ENCODE measurements around the gene RANGAP1. TPM values are rescaled to one million over a fixed set of nuclear protein-coding genes. Genes with fewer than 3 reads are reported as not detected.

Gene RANGAP1
- total RNA-seq, 1 donor from 2014 or later, result 80.8 TPM

DNA sequence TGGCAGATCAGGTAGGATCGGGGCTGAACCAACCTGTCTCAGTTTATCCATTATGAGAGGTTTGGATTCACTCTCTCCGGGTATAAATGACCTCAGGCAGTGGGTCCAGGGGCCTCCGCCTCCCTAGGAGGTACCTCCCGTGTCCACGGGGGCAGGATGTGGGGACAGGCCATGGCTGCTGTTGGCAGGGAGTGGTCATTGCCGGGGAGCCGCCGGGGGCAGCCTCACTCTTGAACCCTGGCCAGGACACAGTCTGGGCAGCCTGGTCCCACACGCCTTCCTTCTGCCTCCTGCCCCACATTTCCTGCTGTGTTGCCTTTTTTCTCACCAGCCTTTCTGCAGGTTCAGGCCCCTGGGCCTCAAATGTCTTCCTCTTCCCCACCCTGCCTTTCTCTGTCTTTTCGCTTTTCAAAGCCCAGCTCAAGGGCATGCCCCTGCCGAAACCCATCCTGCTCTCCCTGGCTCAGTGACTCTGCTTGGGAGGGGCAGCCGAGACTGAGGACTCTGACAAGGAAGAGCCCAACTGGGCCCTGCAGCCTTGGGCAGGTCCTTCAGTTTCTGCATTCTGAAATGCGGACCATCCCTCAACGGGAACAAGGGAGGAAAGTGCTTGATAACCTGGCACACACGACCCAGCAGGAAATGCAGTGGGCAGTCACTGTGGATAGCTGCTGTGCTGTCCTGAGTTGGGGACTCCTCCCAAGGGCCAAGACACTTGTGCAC, 46.4 kb upstream of the RANGAP1 start:
- Mint-ChIP-seq H3K9me3 (ENCODE audit: unreplicated experiment) (peaks cover 7% of the 10 kb centered on the region), H3K27me3 (ENCODE audit: unreplicated experiment) (peaks cover 5% of the 10 kb centered on the region), H3K4me3 (ENCODE audit: unreplicated experiment) (no peak overlapping the region), H3K27ac (ENCODE audit: unreplicated experiment) (no peak overlapping the region), H3K36me3 (ENCODE audit: unreplicated experiment) (no peaks in the 10 kb centered on the region), H3K4me1 (ENCODE audit: low read depth, unreplicated experiment) (peaks cover under 1% of the 10 kb centered on the region)
- TF ChIP-seq, protein P1, sequence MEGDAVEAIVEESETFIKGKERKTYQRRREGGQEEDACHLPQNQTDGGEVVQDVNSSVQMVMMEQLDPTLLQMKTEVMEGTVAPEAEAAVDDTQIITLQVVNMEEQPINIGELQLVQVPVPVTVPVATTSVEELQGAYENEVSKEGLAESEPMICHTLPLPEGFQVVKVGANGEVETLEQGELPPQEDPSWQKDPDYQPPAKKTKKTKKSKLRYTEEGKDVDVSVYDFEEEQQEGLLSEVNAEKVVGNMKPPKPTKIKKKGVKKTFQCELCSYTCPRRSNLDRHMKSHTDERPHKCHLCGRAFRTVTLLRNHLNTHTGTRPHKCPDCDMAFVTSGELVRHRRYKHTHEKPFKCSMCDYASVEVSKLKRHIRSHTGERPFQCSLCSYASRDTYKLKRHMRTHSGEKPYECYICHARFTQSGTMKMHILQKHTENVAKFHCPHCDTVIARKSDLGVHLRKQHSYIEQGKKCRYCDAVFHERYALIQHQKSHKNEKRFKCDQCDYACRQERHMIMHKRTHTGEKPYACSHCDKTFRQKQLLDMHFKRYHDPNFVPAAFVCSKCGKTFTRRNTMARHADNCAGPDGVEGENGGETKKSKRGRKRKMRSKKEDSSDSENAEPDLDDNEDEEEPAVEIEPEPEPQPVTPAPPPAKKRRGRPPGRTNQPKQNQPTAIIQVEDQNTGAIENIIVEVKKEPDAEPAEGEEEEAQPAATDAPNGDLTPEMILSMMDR (IDR thresholded peaks at IDR 0.05; ENCODE audit: partially characterized antibody, unreplicated experiment), result no peak
- DNase-seq, result no peak

GRCh38 chr22:41330169-41330568, 44.2 kb upstream of the RANGAP1 start:
- H3K36me3 Mint-ChIP-seq (ENCODE audit: unreplicated experiment), result no peaks in the 10 kb centered on the region
- peaks cover 4% of the 10 kb centered on the region for H3K9me3 Mint-ChIP-seq (ENCODE audit: unreplicated experiment)
- no peak overlapping the region for H3K27ac Mint-ChIP-seq (ENCODE audit: unreplicated experiment)
- no peak for DNase-seq
- TF ChIP-seq, protein P1 (IDR thresholded peaks at IDR 0.05; ENCODE audit: partially characterized antibody, unreplicated experiment), result no peak
- H3K4me3 Mint-ChIP-seq (ENCODE audit: unreplicated experiment), result no peak overlapping the region
- peaks cover 6% of the 10 kb centered on the region for H3K27me3 Mint-ChIP-seq (ENCODE audit: unreplicated experiment)
- peaks cover 7% of the 10 kb centered on the region for H3K4me1 Mint-ChIP-seq (ENCODE audit: low read depth, unreplicated experiment)

DNA sequence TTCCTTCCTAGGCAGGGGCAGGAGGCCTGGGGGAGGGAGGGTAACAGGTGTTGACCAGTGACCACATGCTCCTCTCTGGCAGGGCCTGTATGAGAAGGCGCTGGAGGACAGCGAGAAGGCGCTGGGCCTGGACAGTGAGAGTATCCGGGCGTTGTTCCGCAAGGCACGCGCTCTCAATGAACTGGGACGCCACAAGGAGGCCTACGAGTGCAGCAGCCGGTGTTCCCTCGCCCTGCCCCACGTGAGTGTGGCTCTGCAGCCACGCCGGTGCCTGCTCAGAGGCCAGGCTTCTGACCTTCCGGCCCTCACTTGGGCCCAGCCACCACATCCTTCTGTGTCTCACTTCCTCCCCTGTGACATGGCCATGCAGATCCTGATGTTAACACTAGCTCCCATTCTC, 41.1 kb upstream of the RANGAP1 start:
- no peak for DNase-seq
- peaks cover 2% of the 10 kb centered on the region for H3K9me3 Mint-ChIP-seq (ENCODE audit: unreplicated experiment)
- H3K36me3 Mint-ChIP-seq (ENCODE audit: unreplicated experiment), result peaks cover 4% of the 10 kb centered on the region
- H3K27ac Mint-ChIP-seq (ENCODE audit: unreplicated experiment), result no peak overlapping the region
- TF ChIP-seq, protein P1 (IDR thresholded peaks at IDR 0.05; ENCODE audit: partially characterized antibody, unreplicated experiment), result no peak
- peaks cover 2% of the 10 kb centered on the region for H3K27me3 Mint-ChIP-seq (ENCODE audit: unreplicated experiment)
- H3K4me1 Mint-ChIP-seq (ENCODE audit: low read depth, unreplicated experiment), result peaks cover 7% of the 10 kb centered on the region
- H3K4me3 Mint-ChIP-seq (ENCODE audit: unreplicated experiment), result no peak overlapping the region

DNA sequence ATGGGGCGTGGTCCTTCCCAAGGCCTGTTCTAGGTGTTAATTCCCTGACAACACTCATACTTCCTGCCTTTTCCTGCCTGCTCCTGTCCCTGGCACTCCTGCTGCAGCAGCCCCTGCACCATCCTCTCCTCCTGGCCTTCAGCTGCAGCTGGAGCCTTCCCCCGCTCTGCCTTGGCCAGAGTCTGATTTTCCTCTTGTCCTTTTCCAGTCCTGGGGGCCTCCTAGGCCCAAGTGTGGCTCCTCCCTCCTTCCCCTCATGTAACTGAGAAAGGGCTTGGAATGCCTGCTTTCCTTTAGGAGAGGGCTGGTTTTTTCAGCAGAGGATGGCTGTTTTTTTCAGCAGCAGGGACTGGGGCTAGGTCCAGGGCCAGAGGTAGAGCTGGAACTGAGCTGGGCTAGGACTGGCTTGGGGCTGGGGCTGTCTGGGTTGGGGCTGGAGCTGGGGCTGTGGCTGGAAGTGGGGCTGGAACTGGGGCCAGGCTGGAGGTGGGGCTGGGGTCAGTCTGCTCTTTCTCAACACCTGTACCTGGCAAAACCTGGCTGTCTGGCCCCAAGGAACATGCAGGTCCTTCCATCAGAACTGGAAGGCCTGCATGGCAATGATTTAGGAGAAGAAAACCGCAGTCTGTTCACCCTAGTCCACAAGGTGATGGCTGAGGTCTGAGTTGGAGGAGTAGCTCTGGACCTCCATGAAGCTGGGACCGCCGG, 39.0 kb upstream of the RANGAP1 start:
- TF ChIP-seq, protein P1 (IDR thresholded peaks at IDR 0.05; ENCODE audit: partially characterized antibody, unreplicated experiment), result no peak
- DNase-seq, result no peak
- Mint-ChIP-seq H3K27ac (ENCODE audit: unreplicated experiment) (no peak overlapping the region), H3K4me1 (ENCODE audit: low read depth, unreplicated experiment) (peaks cover 11% of the 10 kb centered on the region), H3K27me3 (ENCODE audit: unreplicated experiment) (peaks cover 5% of the 10 kb centered on the region), H3K36me3 (ENCODE audit: unreplicated experiment) (peaks cover 4% of the 10 kb centered on the region), H3K9me3 (ENCODE audit: unreplicated experiment) (peaks cover 3% of the 10 kb centered on the region), H3K4me3 (ENCODE audit: unreplicated experiment) (no peak overlapping the region)
